ENCODE data around the gene PHACTR2.

The PHACTR2 gene

GRCh38 chr6:143680141-143680540 lies 2.4 kb downstream of the PHACTR2 start:
- TF ChIP-seq NFIC (IDR thresholded peaks at IDR 0.05) (no peak), EGR1 (IDR thresholded peaks at IDR 0.05) (no peak)

- TF ChIP-seq NFIC (IDR thresholded peaks at IDR 0.05) (no peak; the same call in 1 of the 2 replicates), FOXM1 (IDR thresholded peaks at IDR 0.05; ENCODE audit: borderline replicate concordance, low read depth) (0 out of 2 replicates have a peak, but pooled peaks have one; percentile 9)
Observed at GRCh38 chr6:143682805-143683204, 5.0 kb downstream of the PHACTR2 start.

- no peak for TF ChIP-seq YY1 (IDR thresholded peaks at IDR 0.05; ENCODE audit: low read depth)
- TF ChIP-seq RAD21 (IDR thresholded peaks at IDR 0.05; ENCODE audit: low read depth): no peak
- TF ChIP-seq FOXM1 (IDR thresholded peaks at IDR 0.05; ENCODE audit: borderline replicate concordance, low read depth): no peak
- no peak for TF ChIP-seq TEAD4 (IDR thresholded peaks at IDR 0.05)
- no peak for TF ChIP-seq USF1 (IDR thresholded peaks at IDR 0.05)
- no peak for TF ChIP-seq CREB1 (IDR thresholded peaks at IDR 0.05; ENCODE audit: low read depth)
- no peak for TF ChIP-seq NFIC (IDR thresholded peaks at IDR 0.05)
- no peak for TF ChIP-seq MAX (IDR thresholded peaks at IDR 0.05)
- TF ChIP-seq REST (IDR thresholded peaks at IDR 0.05; ENCODE audit: low read depth): no peak
- TF ChIP-seq TAF1 (IDR thresholded peaks at IDR 0.05; ENCODE audit: low read depth): no peak
- no peak for TF ChIP-seq EGR1 (IDR thresholded peaks at IDR 0.05)
- TF ChIP-seq EP300 (IDR thresholded peaks at IDR 0.05; ENCODE audit: borderline replicate concordance): no peak
- TF ChIP-seq ZBTB7A (IDR thresholded peaks at IDR 0.05; ENCODE audit: low read depth): no peak
- TF ChIP-seq CEBPB (IDR thresholded peaks at IDR 0.05): no peak
- no peak for TF ChIP-seq TCF12 (IDR thresholded peaks at IDR 0.05; ENCODE audit: low read depth)
Observed at GRCh38 chr6:143684486-143684885, 6.7 kb downstream of the PHACTR2 start.

- TF ChIP-seq MAX (IDR thresholded peaks at IDR 0.05) (no peak), TEAD4 (IDR thresholded peaks at IDR 0.05) (no peak), TCF12 (IDR thresholded peaks at IDR 0.05; ENCODE audit: low read depth) (no peak), CREB1 (IDR thresholded peaks at IDR 0.05; ENCODE audit: low read depth) (no peak), NFIC (IDR thresholded peaks at IDR 0.05) (no peak), CEBPB (IDR thresholded peaks at IDR 0.05) (no peak), EP300 (IDR thresholded peaks at IDR 0.05; ENCODE audit: borderline replicate concordance) (no peak), REST (IDR thresholded peaks at IDR 0.05; ENCODE audit: low read depth) (no peak), FOXM1 (IDR thresholded peaks at IDR 0.05; ENCODE audit: borderline replicate concordance, low read depth) (no peak), USF1 (IDR thresholded peaks at IDR 0.05) (no peak), YY1 (IDR thresholded peaks at IDR 0.05; ENCODE audit: low read depth) (no peak), EGR1 (IDR thresholded peaks at IDR 0.05) (no peak), RAD21 (IDR thresholded peaks at IDR 0.05; ENCODE audit: low read depth) (no peak), TAF1 (IDR thresholded peaks at IDR 0.05; ENCODE audit: low read depth) (no peak), ZBTB7A (IDR thresholded peaks at IDR 0.05; ENCODE audit: low read depth) (no peak)
Observed at GRCh38 chr6:143685653-143686052, 7.9 kb downstream of the PHACTR2 start.

GRCh38 chr6:143687591-143687990 lies 9.8 kb downstream of the PHACTR2 start:
- TF ChIP-seq RAD21 (IDR thresholded peaks at IDR 0.05; ENCODE audit: low read depth) (no peak), NFIC (IDR thresholded peaks at IDR 0.05) (no peak), TCF12 (IDR thresholded peaks at IDR 0.05; ENCODE audit: low read depth) (no peak), EGR1 (IDR thresholded peaks at IDR 0.05) (no peak), CEBPB (IDR thresholded peaks at IDR 0.05) (no peak), USF1 (IDR thresholded peaks at IDR 0.05) (no peak), MAX (IDR thresholded peaks at IDR 0.05) (no peak), EP300 (IDR thresholded peaks at IDR 0.05; ENCODE audit: borderline replicate concordance) (no peak), TEAD4 (IDR thresholded peaks at IDR 0.05) (no peak), ZBTB7A (IDR thresholded peaks at IDR 0.05; ENCODE audit: low read depth) (no peak), FOXM1 (IDR thresholded peaks at IDR 0.05; ENCODE audit: borderline replicate concordance, low read depth) (no peak), TAF1 (IDR thresholded peaks at IDR 0.05; ENCODE audit: low read depth) (no peak), REST (IDR thresholded peaks at IDR 0.05; ENCODE audit: low read depth) (no peak), CREB1 (IDR thresholded peaks at IDR 0.05; ENCODE audit: low read depth) (no peak), YY1 (IDR thresholded peaks at IDR 0.05; ENCODE audit: low read depth) (no peak)

Data from Ishikawa (cell line).